Peyer's patch (tissue), 4 donors: ENCODE measurements around the gene GNB1L. TPM values are rescaled to one million over a fixed set of nuclear protein-coding genes. Genes with fewer than 3 reads are reported as not detected.
A peak's percentile ranks its signal among the peaks of the same experiment; 100 is the strongest.

Experiments used
- DNase-seq, 3 donors: peaks; one replicate each; pipeline ENCODE4 v3.0.0-alpha.2; 2017 to 2019
- H3K27ac ChIP-seq, 4 donors: fragments of 200-600 bp; sonication (generic); one replicate each; pipeline ENCODE4 v1.5.1; 2016 to 2019
- H3K27me3 ChIP-seq, 2 donors: fragments of 200-600 bp; sonication (generic); one replicate each; pipeline ENCODE4 v1.5.1; 2019
- H3K36me3 ChIP-seq, 3 donors: fragments of 200-600 bp; sonication (generic); one replicate each; pipeline ENCODE4 v1.5.1; 2016 to 2019
- H3K4me1 ChIP-seq, 4 donors: fragments of 200-600 bp; sonication (generic); one replicate each; pipeline ENCODE4 v1.5.1; 2016 to 2019
- H3K4me3 ChIP-seq, 4 donors: fragments of 200-600 bp; sonication (generic); 1 replicate in 3 of 4; 2 replicates in 1 of 4; pipeline ENCODE4 v1.5.1; 2016 to 2019; ENCODE audit warnings: mild to moderate bottlenecking in 1 of 4
- H3K9me3 ChIP-seq, 4 donors: fragments of 200-600 bp; sonication (generic); one replicate each; pipeline ENCODE4 v1.5.1; 2016 to 2019; ENCODE audit warnings: mild to moderate bottlenecking in 1 of 4
- POLR2A ChIP-seq, 2 donors: fragments of 450-650 bp; IDR thresholded peaks; one replicate each; pipeline ENCODE4 v1.5.1; 2017; ENCODE audit warnings: antibody characterized with exemption in 2 of 2, mild to moderate bottlenecking in 2 of 2, moderate library complexity in 2 of 2
- total RNA-seq, 4 donors: library from RNA; depleted of rRNA; stranded (reverse); fragments of >200 nt; gene quantifications; one replicate each; pipeline ENCODE4 v1.1.0, GENCODE V29; 2016
- TF ChIP-seq, protein P1 (sequence below), 6 experiments: fragments of 450-650 bp in 4 of 6; fragments of 200-600 bp in 2 of 6; sonication (generic) in 1 of 6; IDR thresholded peaks; one replicate each; pipeline ENCODE4 v1.5.1; 2017 to 2019; ENCODE audit warnings: antibody characterized with exemption in 6 of 6, mild to moderate bottlenecking in 3 of 6, moderate library complexity in 1 of 6

The GNB1L gene
- total RNA-seq = 1 to 10 TPM; 3.1 to 6.6 (median 4.9) TPM

- H3K4me1 ChIP-seq = peaks cover 5 to 26% (median 14%) of the 10 kb centered on the region in 4 donors
- TF ChIP-seq, protein P1, sequence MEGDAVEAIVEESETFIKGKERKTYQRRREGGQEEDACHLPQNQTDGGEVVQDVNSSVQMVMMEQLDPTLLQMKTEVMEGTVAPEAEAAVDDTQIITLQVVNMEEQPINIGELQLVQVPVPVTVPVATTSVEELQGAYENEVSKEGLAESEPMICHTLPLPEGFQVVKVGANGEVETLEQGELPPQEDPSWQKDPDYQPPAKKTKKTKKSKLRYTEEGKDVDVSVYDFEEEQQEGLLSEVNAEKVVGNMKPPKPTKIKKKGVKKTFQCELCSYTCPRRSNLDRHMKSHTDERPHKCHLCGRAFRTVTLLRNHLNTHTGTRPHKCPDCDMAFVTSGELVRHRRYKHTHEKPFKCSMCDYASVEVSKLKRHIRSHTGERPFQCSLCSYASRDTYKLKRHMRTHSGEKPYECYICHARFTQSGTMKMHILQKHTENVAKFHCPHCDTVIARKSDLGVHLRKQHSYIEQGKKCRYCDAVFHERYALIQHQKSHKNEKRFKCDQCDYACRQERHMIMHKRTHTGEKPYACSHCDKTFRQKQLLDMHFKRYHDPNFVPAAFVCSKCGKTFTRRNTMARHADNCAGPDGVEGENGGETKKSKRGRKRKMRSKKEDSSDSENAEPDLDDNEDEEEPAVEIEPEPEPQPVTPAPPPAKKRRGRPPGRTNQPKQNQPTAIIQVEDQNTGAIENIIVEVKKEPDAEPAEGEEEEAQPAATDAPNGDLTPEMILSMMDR (IDR thresholded peaks at IDR 0.05) = peak in 3 of 6 experiments; percentile 13 to 40 (median 15)
- TF ChIP-seq POLR2A (IDR thresholded peaks at IDR 0.05) = peak; percentile 96 to 99
- no peaks in the 10 kb centered on the region for H3K27me3 ChIP-seq
- peak; percentile 95 to 99 (median 98) for DNase-seq
- peaks cover 0 to 16% (median 0%) of the 10 kb centered on the region in 3 donors for H3K36me3 ChIP-seq
- H3K9me3 ChIP-seq = no peaks in the 10 kb centered on the region
- peak within 1 kb of the TSS; percentile 92 to 95 (median 94) for H3K27ac ChIP-seq
- peak within 1 kb of the TSS; percentile 80 to 91 (median 84) for H3K4me3 ChIP-seq
Measured at GRCh38 chr22:19854778-19855503, at the start of gene GNB1L, which contains the start of gene RTL10. TSS of gene GNB1L (minus strand) at chr22:19854874. CDS start at chr22:19821355, 33,519 bp downstream. TSS of gene RTL10 (minus strand) at chr22:19854874. CDS start at chr22:19852261, 2,613 bp downstream.

DNA sequence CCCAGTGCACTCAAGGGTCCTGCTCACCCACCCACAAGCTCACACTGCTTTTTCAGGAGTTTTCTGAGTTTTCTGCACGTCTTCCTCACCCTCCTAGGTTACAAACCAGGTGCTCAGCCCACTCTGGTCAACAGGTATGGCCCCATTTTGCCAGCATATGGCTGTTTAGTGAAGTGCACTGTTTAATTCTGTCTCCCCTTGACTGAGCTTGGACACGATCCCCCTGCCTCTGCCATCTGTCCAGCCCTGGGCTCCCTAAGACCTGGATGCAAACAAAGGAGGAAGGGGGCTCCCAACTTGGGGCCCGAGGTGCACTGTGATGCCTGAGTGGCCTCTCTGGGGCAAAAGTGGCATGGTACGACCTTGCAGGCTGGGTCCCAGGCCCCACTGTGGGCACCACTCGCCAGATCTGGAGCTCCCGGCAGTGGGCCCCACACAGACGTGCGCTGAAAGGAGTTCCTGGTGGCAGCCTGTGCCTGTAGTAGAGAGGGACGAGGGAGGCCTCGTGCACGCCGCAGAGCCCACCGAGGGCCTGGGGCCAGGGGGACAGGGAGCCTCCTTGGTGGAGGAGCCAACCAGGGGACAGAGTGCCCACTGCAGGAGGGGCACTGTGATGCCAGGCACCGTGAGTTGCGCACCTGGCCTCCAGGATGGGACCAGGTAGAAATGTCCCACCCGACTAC lies 49.6 kb upstream of the GNB1L start:
- no peak for DNase-seq
- Histone ChIP-seq H3K27ac (no peak overlapping the region), H3K9me3 (no peaks in the 10 kb centered on the region), H3K4me1 (peaks cover 0 to 10% (median 0%) of the 10 kb centered on the region in 4 donors), H3K27me3 (no peaks in the 10 kb centered on the region), H3K4me3 (no peak overlapping the region), H3K36me3 (peaks cover 0 to 4% (median 0%) of the 10 kb centered on the region in 3 donors)
- TF ChIP-seq POLR2A (IDR thresholded peaks at IDR 0.05) = no peak
- TF ChIP-seq, protein P1 (IDR thresholded peaks at IDR 0.05) = no peak

- Histone ChIP-seq H3K4me3 (no peak overlapping the region), H3K4me1 (peaks cover 0 to 10% (median 0%) of the 10 kb centered on the region in 4 donors), H3K27me3 (no peaks in the 10 kb centered on the region), H3K36me3 (peaks cover 0 to 12% (median 0%) of the 10 kb centered on the region in 3 donors), H3K9me3 (no peaks in the 10 kb centered on the region), H3K27ac (no peak overlapping the region)
- no peak for TF ChIP-seq POLR2A (IDR thresholded peaks at IDR 0.05)
- TF ChIP-seq, protein P1 (IDR thresholded peaks at IDR 0.05) = no peak
- no peak for DNase-seq
Measured at GRCh38 chr22:19903513-19903912, 48.8 kb upstream of the GNB1L start.

DNA sequence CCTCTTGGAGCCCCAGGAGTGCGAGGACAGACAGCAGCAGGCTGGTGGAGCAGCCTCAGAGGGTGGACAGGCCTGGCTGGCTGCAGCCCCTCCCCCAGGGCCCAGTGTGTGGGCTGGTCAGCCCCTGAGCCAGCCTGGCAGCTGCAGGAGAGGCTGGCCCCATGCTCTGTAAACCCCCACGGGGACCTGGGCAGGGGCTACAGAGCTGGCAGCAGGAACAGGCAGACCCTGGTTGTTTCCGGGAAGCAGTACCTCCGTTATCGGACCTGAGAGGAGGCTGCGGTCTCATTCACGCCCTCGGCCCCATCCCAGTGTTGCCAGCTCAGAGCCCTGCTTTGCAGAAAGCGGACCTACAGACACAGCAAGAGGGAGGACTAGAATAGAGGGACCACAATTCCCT lies 48.4 kb upstream of the GNB1L start:
- Histone ChIP-seq H3K36me3 (peaks cover 0 to 17% (median 0%) of the 10 kb centered on the region in 3 donors), H3K9me3 (no peaks in the 10 kb centered on the region), H3K4me1 (peaks cover 0 to 10% (median 0%) of the 10 kb centered on the region in 4 donors), H3K27ac (no peak overlapping the region), H3K4me3 (no peak overlapping the region), H3K27me3 (no peaks in the 10 kb centered on the region)
- no peak for DNase-seq
- no peak for TF ChIP-seq POLR2A (IDR thresholded peaks at IDR 0.05)

GRCh38 chr22:19902245-19902715 lies 47.6 kb upstream of the GNB1L start:
- Histone ChIP-seq H3K4me3 (no peak overlapping the region), H3K9me3 (no peaks in the 10 kb centered on the region), H3K4me1 (peaks cover 0 to 10% (median 0%) of the 10 kb centered on the region in 4 donors), H3K27me3 (no peaks in the 10 kb centered on the region), H3K27ac (no peak overlapping the region), H3K36me3 (peaks cover 0 to 22% (median 0%) of the 10 kb centered on the region in 3 donors)
- no peak for DNase-seq
- no peak for TF ChIP-seq POLR2A (IDR thresholded peaks at IDR 0.05)
- TF ChIP-seq, protein P1 (IDR thresholded peaks at IDR 0.05) = no peak
